Measurements from ENCODE around the gene BLACAT1.

Gene BLACAT1

DNA sequence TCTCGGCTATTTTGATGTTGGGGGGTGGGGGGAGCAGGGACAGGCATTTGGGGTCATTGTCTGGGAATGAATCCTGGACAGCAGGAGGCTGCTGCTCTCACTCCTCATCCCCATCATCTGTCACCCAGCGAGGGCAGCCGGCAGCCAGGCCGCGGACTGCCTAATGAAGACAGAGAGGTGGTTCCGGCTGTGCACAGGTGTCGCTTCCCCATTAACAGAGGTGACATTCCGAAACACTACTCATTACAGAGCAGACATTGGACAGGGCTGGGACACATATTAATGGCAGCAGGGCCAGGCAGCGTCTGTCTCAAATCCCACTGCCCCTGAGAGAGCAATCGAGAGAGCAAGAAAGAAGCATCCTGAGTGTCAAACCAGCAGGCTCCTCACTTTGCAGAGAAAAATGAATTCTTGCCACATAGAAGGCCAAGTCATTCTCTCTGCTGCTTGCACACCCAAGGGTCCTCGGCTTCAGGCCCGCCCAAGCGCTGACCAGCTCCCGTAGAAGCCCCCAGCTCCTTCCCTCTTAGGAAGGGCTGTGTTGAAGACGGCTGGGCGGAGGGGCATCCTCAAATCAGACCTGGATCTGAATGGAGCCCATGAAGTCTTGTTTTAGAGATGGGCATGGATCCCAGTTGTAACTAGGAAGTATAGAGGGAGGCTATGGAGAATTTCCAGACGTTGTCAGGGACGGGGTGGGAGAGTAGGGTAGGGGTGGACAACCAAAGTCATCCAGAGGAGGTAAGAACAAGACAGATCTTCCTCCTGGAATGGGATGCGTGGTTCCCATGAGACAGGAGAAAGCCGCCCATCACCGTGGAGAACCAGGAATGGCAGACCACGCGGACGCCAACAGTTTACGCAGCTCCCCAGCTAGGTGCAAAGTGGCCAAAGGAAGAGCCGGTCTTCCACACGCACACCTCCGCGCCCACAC lies 25.8 kb downstream of the BLACAT1 start:
- TF ChIP-seq, protein P1, sequence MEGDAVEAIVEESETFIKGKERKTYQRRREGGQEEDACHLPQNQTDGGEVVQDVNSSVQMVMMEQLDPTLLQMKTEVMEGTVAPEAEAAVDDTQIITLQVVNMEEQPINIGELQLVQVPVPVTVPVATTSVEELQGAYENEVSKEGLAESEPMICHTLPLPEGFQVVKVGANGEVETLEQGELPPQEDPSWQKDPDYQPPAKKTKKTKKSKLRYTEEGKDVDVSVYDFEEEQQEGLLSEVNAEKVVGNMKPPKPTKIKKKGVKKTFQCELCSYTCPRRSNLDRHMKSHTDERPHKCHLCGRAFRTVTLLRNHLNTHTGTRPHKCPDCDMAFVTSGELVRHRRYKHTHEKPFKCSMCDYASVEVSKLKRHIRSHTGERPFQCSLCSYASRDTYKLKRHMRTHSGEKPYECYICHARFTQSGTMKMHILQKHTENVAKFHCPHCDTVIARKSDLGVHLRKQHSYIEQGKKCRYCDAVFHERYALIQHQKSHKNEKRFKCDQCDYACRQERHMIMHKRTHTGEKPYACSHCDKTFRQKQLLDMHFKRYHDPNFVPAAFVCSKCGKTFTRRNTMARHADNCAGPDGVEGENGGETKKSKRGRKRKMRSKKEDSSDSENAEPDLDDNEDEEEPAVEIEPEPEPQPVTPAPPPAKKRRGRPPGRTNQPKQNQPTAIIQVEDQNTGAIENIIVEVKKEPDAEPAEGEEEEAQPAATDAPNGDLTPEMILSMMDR (IDR thresholded peaks at IDR 0.05; ENCODE audit: low read depth, low read length), result no peak

DNA sequence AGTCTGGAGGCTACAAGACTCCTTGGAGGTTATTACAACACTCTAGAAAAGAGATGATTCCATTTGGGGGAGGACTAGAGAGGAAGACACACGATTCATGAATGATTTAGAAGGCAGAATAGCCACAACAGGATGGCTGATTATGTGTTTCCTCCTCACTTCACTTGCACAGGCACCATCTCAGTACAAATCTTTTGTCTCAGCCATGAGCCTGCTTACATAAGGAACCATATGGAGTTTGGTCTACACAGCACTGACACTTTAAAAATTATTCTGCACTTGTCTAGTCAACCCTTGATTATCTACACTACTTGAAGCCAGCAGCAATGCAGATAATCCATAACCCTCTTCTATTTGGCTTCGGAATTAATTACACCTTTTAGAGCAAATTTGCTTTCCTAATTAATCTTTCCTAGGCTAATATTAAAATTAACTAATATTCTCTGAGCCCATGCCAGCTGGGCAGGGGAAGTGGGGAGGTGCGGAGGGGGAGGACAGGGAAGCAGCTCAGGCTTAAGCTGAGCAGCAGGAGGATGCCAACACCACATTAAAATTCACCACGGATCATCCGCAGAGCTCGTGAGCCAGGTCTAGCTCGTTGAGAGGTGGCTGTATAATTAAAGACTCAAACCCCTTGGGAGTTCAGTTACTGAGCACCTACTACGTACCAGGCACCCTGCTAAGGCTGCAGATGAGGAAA lies 30.8 kb downstream of the BLACAT1 start:
- no peak for DNase-seq (ENCODE audit: extremely low read depth, low read depth)

More for the DNA sequence above, 25.8 kb downstream of the BLACAT1 start:
- no peak for DNase-seq (ENCODE audit: extremely low read depth, low read depth)

DNA sequence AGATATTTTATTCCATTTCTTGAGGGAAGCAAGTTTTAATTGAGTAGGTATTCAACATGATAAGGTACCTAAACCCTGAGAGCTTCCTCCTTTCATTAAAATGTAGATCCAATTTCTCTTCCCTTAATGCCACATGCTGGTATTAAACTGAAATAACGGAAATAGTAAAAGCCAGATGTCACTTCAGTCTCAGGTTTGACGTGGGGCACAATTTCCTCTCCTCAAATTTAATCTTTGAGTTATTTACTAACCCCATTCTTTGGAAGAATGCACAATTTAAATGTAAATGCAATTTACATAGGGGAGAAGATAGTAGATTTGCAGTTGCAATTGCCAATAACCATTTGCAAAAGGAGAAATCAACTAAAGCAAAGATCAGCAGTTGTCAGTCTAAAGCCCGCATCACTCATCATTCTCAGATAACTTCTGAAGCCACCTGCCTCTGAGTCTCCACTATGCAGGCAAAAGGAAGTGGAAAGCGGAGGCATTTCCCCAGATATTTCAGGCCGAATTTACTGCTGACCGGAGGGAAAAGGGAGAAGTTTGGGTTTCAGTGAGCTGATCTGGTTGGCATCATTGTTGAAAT lies 31.9 kb downstream of the BLACAT1 start:
- no peak for DNase-seq (ENCODE audit: extremely low read depth, low read depth)
- TF ChIP-seq, protein P1 (IDR thresholded peaks at IDR 0.05; ENCODE audit: low read depth, low read length), result no peak

More for the DNA sequence above, 30.8 kb downstream of the BLACAT1 start:
- TF ChIP-seq, protein P1 (IDR thresholded peaks at IDR 0.05; ENCODE audit: low read depth, low read length), result no peak

DNA sequence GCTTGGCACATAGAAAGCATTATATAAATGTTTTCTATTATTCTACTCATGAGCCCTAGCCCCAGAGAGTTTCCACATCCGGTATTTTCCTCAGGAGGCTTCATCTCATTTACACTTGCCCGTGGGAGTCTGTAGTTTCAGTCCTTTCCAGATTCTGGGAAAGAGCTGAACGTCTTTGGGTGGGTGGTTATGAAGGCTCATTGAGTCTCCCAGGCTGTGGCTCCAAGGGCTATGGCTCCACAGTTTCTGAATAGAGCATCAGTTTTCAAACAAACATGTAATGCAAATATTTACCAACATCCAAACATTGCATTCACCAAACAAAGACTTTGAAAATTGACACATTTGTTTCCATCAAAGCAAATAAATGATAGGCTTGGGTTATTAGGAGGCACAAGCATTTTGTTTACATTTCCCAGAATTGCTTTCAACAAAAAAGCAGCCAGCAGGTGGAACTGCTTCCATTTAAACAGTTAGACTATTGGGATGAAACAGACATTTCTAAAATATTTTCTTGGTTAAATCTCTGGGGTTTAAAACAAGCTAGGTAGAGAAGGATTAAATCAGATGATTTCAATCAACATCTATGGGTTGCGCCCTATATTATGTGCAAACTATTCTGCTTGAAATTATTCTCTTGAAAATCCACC lies 32.7 kb downstream of the BLACAT1 start:
- TF ChIP-seq, protein P1 (IDR thresholded peaks at IDR 0.05; ENCODE audit: low read depth, low read length), result no peak

DNA sequence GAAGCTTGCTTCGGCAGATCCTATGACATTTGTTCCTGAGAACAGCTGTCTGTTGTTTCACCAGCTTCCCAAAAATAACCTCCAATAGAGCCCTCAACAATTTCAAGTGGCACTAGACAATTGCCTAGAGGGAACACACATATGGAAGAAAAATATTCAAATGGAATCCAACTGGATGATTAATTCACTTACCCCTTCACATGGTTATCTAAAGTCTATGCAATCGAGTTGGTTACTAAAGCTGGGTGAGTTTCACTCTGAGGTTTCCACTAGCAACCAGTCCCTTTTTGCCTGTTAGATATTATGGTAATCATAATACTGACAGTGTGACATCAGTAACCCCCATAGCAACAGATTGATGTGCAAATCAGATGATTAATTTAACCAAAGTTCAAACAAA lies 34.0 kb downstream of the BLACAT1 start, which contains the start of gene LEMD1:
Gene LEMD1, minus strand, starts transcription at position 259 of the 400 bp plus-strand sequence. CDS start 1,520 bp downstream, outside the sequence.
- DNase-seq (ENCODE audit: extremely low read depth, low read depth), result no peak

More for the DNA sequence above, 32.7 kb downstream of the BLACAT1 start:
- no peak for DNase-seq (ENCODE audit: extremely low read depth, low read depth)

DNA sequence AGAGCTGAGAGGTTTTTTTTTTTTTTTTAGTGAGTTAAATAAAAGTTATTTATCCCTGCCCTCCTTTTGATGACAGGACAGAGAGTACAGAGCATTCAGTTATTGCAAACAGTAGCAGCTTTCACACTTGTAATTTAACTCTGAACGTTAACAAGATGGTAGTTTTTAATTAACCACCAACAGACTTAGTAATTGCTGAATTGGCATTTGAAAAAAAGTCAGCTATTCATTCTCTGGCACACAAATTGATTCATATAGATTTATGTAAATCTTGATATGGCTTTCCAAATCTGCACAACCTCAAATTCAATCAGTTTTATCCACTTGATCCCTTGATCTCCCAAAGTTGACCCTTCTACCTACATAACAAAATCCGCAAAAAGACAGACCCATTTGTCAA lies 34.9 kb downstream of the BLACAT1 start:
- TF ChIP-seq, protein P1 (IDR thresholded peaks at IDR 0.05; ENCODE audit: low read depth, low read length), result no peak
- no peak for DNase-seq (ENCODE audit: extremely low read depth, low read depth)

More for the DNA sequence above, 34.0 kb downstream of the BLACAT1 start, which contains the start of gene LEMD1:
- TF ChIP-seq, protein P1 (IDR thresholded peaks at IDR 0.05; ENCODE audit: low read depth, low read length), result no peak

Data from AG09319 (cell line).